Measurements from ENCODE around the gene TRAK2.

TRAK2 gene

GRCh38 chr2:201347138-201347537 lies 104.1 kb downstream of the TRAK2 start:
- no peak for TF ChIP-seq CTCF (IDR thresholded peaks at IDR 0.05; ENCODE audit: low read depth, low read length, missing control alignments)
- DNase-seq (ENCODE audit: low read depth) = no peak
- H3K4me3 ChIP-seq (ENCODE audit: low read depth, low read length) = no peak overlapping the region

- DNase-seq (ENCODE audit: low read depth) = no peak
- no peak overlapping the region for H3K4me3 ChIP-seq (ENCODE audit: low read depth, low read length)
- no peak for TF ChIP-seq CTCF (IDR thresholded peaks at IDR 0.05; ENCODE audit: low read depth, low read length, missing control alignments)
These were observed 105.5 kb downstream of the TRAK2 start for GRCh38 chr2:201345625-201346213.

- no peak for DNase-seq (ENCODE audit: low read depth)
- peak; percentile 56 for TF ChIP-seq CTCF (IDR thresholded peaks at IDR 0.05; ENCODE audit: low read depth, low read length, missing control alignments)
- H3K4me3 ChIP-seq (ENCODE audit: low read depth, low read length) = no peak overlapping the region
These were observed 106.4 kb downstream of the TRAK2 start for GRCh38 chr2:201344663-201345366.

- no peak for TF ChIP-seq CTCF (IDR thresholded peaks at IDR 0.05; ENCODE audit: low read depth, low read length, missing control alignments)
- H3K4me3 ChIP-seq (ENCODE audit: low read depth, low read length) = no peak overlapping the region
- DNase-seq (ENCODE audit: low read depth) = no peak
These were observed 107.7 kb downstream of the TRAK2 start for GRCh38 chr2:201343559-201343958.

GRCh38 chr2:201342923-201343322 lies 108.3 kb downstream of the TRAK2 start:
- no peak for TF ChIP-seq CTCF (IDR thresholded peaks at IDR 0.05; ENCODE audit: low read depth, low read length, missing control alignments)
- H3K4me3 ChIP-seq (ENCODE audit: low read depth, low read length) = no peak overlapping the region
- no peak for DNase-seq (ENCODE audit: low read depth)

- no peak for DNase-seq (ENCODE audit: low read depth)
- no peak overlapping the region for H3K4me3 ChIP-seq (ENCODE audit: low read depth, low read length)
- no peak for TF ChIP-seq CTCF (IDR thresholded peaks at IDR 0.05; ENCODE audit: low read depth, low read length, missing control alignments)
These were observed 121.8 kb downstream of the TRAK2 start for GRCh38 chr2:201329409-201329808.

- TF ChIP-seq CTCF (IDR thresholded peaks at IDR 0.05; ENCODE audit: low read depth, low read length, missing control alignments) = no peak
- no peak for DNase-seq (ENCODE audit: low read depth)
- H3K4me3 ChIP-seq (ENCODE audit: low read depth, low read length) = no peak overlapping the region
These were observed 123.6 kb downstream of the TRAK2 start for GRCh38 chr2:201327678-201328077.

Data from GM12864 (cell line).